ENCODE data around the gene FUS.

GRCh38 chr16:31191697-31192428 lies 11.9 kb downstream of the FUS start:
- TF ChIP-seq POLR2A (IDR thresholded peaks at IDR 0.05), result no peak
- TF ChIP-seq, protein P1, sequence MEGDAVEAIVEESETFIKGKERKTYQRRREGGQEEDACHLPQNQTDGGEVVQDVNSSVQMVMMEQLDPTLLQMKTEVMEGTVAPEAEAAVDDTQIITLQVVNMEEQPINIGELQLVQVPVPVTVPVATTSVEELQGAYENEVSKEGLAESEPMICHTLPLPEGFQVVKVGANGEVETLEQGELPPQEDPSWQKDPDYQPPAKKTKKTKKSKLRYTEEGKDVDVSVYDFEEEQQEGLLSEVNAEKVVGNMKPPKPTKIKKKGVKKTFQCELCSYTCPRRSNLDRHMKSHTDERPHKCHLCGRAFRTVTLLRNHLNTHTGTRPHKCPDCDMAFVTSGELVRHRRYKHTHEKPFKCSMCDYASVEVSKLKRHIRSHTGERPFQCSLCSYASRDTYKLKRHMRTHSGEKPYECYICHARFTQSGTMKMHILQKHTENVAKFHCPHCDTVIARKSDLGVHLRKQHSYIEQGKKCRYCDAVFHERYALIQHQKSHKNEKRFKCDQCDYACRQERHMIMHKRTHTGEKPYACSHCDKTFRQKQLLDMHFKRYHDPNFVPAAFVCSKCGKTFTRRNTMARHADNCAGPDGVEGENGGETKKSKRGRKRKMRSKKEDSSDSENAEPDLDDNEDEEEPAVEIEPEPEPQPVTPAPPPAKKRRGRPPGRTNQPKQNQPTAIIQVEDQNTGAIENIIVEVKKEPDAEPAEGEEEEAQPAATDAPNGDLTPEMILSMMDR (IDR thresholded peaks at IDR 0.05), result no peak

All from thyroid gland (tissue), 4 donors.